Measurements from ENCODE around the gene ZNF324. TPM values are rescaled to one million over a fixed set of nuclear protein-coding genes. Genes with fewer than 3 reads are reported as not detected.

The ZNF324 gene
- total RNA-seq, 1 experiment from 2014 or later, result 11.3 TPM

DNA sequence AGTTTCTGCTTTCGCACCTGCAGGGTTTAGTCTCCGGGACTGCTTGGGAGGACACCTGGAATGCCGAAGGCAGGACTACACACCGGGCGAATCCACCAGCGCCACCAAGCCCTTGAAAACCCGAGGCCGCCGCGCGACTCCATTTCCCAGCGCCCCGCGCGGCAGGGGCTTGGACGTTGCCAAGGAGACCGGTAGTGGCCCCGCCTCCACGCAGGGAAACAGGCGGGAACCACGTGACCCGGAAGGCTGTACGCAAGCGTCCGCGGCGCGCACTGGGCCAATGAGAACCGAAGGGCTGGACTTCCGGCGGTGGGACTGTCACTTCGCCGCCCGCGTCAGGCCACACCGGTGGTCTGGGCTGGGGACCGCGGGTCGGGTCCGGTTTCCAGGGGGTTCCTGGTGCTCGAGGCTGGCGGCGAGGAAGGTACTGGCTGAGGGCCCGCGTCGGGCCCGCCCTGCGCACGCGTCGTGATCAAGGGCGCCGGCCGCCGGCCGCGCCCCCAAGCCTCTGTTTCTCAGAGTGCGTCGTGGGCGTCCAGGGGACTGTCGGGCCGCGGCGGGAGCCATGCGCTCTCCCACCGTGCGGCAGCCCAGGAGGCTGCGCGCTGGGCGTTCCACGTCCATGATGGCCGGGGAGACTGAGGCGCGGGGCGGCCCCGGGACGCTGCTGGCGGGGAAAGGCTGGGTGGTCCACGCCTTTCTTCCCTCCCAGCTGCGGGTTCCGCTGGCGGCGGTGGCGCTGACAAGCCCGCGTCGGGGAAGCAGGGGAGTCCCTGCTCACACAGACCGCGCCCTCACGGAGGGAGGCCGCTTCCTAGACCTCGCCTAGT, at the start of gene ZNF324 (continued):
- TF ChIP-seq, protein P1, sequence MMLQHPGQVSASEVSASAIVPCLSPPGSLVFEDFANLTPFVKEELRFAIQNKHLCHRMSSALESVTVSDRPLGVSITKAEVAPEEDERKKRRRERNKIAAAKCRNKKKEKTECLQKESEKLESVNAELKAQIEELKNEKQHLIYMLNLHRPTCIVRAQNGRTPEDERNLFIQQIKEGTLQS (IDR thresholded peaks at IDR 0.05), result no peak
- TF ChIP-seq CTCF (IDR thresholded peaks at IDR 0.05 in 2 of 3, conservative IDR thresholded peaks at IDR 0.05 in 1 of 3; ENCODE audit: borderline replicate concordance in 1 of 3, insufficient read depth in 1 of 3, low read depth in 2 of 3, low read length in 2 of 3), result no peak

DNA sequence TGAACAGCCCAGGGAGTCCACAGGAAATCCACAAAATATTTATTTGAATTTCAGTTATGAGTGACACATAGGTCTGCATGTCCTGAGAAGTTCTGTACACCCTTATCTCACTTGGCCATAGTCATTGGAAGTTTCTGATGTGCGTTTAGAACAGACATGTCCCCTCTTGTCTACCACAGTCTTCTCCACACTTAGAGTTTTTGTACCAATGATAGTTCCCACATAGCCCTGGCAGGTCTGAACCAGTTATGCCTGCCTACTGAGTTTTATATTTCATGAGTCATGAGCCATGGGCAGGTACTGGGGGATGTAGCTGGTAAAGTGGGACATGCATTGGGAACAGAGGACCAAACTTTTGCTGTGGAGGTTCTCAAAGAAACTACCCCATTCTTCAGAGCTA, 38.3 kb upstream of the ZNF324 start:
- Histone ChIP-seq H3K9me3 (ENCODE audit: control insufficient read depth in 1 of 2, insufficient read depth in 1 of 2, low read depth in 1 of 2, low read length in 2 of 2) (peaks cover 7 to 19% of the 10 kb centered on the region in 2 experiments; a peak in 2 of 4 replicates), H3K9me2 (ENCODE audit: insufficient read depth) (no peaks in the 10 kb centered on the region), H3K36me3 (ENCODE audit: control insufficient read depth in 1 of 2, insufficient read depth in 2 of 2, low read length in 2 of 2) (peaks cover 0 to 5% of the 10 kb centered on the region in 2 experiments; a peak in 1 of 4 replicates), H3K27ac (ENCODE audit: low read depth, low read length) (no peak overlapping the region), H3K4me2 (ENCODE audit: low read length) (no peak overlapping the region), H3K9ac (ENCODE audit: low read length) (no peak overlapping the region), H3K4me3 (replicated peaks in 1 of 2; ENCODE audit: low read depth in 1 of 2, low read length in 2 of 2) (no peak overlapping the region), H2AFZ (ENCODE audit: low read depth, low read length, poor library complexity, severe bottlenecking) (no peak overlapping the region), H3K27me3 (ENCODE audit: insufficient read depth, low read length) (no peaks in the 10 kb centered on the region), H3K4me1 (ENCODE audit: control insufficient read depth in 1 of 2, insufficient read depth in 2 of 2, low read length in 2 of 2) (no peaks in the 10 kb centered on the region), H4K20me1 (ENCODE audit: insufficient read depth) (no peaks in the 10 kb centered on the region), H3K79me2 (ENCODE audit: insufficient read depth, low read length) (no peaks in the 10 kb centered on the region)
- CTCF ChIA-PET, result no interaction called here
- RAD21 ChIA-PET (ENCODE audit: low non-redundant PET in 1 of 2, low total read pairs in 2 of 2, uncharacterized antibody in 2 of 2, unreplicated experiment in 2 of 2), result no interaction called here
- no TSS peak for BruUV-seq (replicated peaks)
- DNase-seq (ENCODE audit: low read depth, low spot score) (no peak), ATAC-seq (no peak)
- intact Hi-C loops (cut with micrococcal nuclease), result no loop called here
- TF ChIP-seq CEBPB (IDR thresholded peaks at IDR 0.05; ENCODE audit: low read depth), result no peak
- POLR2A ChIA-PET, result no interaction called here

- ChIA-PET RAD21 (ENCODE audit: low non-redundant PET in 1 of 2, low total read pairs in 2 of 2, uncharacterized antibody in 2 of 2, unreplicated experiment in 2 of 2) (no interaction called here), POLR2A (no interaction called here), CTCF (no interaction called here)
- H3K4me2 ChIP-seq (ENCODE audit: low read length), result no peak overlapping the region
- H3K36me3 ChIP-seq (ENCODE audit: control insufficient read depth in 1 of 2, insufficient read depth in 2 of 2, low read length in 2 of 2), result peaks cover 0 to 5% of the 10 kb centered on the region in 2 experiments; a peak in 1 of 4 replicates
- no peak overlapping the region for H3K4me3 ChIP-seq (replicated peaks in 1 of 2; ENCODE audit: low read depth in 1 of 2, low read length in 2 of 2)
- ATAC-seq (no peak), DNase-seq (ENCODE audit: low read depth, low spot score) (no peak)
- H3K79me2 ChIP-seq (ENCODE audit: insufficient read depth, low read length), result no peaks in the 10 kb centered on the region
- no peaks in the 10 kb centered on the region for H3K9me2 ChIP-seq (ENCODE audit: insufficient read depth)
- peaks cover 10 to 29% of the 10 kb centered on the region in 2 experiments; a peak in 2 of 4 replicates for H3K9me3 ChIP-seq (ENCODE audit: control insufficient read depth in 1 of 2, insufficient read depth in 1 of 2, low read depth in 1 of 2, low read length in 2 of 2)
- H3K27ac ChIP-seq (ENCODE audit: low read depth, low read length), result no peak overlapping the region
- intact Hi-C loops (cut with micrococcal nuclease), result no loop called here
- H2AFZ ChIP-seq (ENCODE audit: low read depth, low read length, poor library complexity, severe bottlenecking), result no peak overlapping the region
- H3K4me1 ChIP-seq (ENCODE audit: control insufficient read depth in 1 of 2, insufficient read depth in 2 of 2, low read length in 2 of 2), result no peaks in the 10 kb centered on the region
- H3K9ac ChIP-seq (ENCODE audit: low read length), result no peak overlapping the region
- BruUV-seq (replicated peaks), result no TSS peak
- H3K27me3 ChIP-seq (ENCODE audit: insufficient read depth, low read length), result no peaks in the 10 kb centered on the region
- H4K20me1 ChIP-seq (ENCODE audit: insufficient read depth), result no peaks in the 10 kb centered on the region
- TF ChIP-seq CBX3 (IDR thresholded peaks at IDR 0.05; ENCODE audit: low read depth) (no peak), EGR1 (IDR thresholded peaks at IDR 0.05; ENCODE audit: low read depth) (no peak), SP1 (IDR thresholded peaks at IDR 0.05; ENCODE audit: low read depth) (no peak), CEBPB (IDR thresholded peaks at IDR 0.05; ENCODE audit: low read depth) (no peak), YY1 (IDR thresholded peaks at IDR 0.05; ENCODE audit: extremely low read depth, insufficient replicate concordance, low read depth, low read length) (no peak), POLR2A (IDR thresholded peaks at IDR 0.05; ENCODE audit: borderline replicate concordance, extremely low read depth, insufficient read depth, insufficient read length) (no peak), JUND (IDR thresholded peaks at IDR 0.05) (no peak)
- TF ChIP-seq, protein P2, sequence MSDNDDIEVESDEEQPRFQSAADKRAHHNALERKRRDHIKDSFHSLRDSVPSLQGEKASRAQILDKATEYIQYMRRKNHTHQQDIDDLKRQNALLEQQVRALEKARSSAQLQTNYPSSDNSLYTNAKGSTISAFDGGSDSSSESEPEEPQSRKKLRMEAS (IDR thresholded peaks at IDR 0.05), result no peak
- TF ChIP-seq, protein P3, sequence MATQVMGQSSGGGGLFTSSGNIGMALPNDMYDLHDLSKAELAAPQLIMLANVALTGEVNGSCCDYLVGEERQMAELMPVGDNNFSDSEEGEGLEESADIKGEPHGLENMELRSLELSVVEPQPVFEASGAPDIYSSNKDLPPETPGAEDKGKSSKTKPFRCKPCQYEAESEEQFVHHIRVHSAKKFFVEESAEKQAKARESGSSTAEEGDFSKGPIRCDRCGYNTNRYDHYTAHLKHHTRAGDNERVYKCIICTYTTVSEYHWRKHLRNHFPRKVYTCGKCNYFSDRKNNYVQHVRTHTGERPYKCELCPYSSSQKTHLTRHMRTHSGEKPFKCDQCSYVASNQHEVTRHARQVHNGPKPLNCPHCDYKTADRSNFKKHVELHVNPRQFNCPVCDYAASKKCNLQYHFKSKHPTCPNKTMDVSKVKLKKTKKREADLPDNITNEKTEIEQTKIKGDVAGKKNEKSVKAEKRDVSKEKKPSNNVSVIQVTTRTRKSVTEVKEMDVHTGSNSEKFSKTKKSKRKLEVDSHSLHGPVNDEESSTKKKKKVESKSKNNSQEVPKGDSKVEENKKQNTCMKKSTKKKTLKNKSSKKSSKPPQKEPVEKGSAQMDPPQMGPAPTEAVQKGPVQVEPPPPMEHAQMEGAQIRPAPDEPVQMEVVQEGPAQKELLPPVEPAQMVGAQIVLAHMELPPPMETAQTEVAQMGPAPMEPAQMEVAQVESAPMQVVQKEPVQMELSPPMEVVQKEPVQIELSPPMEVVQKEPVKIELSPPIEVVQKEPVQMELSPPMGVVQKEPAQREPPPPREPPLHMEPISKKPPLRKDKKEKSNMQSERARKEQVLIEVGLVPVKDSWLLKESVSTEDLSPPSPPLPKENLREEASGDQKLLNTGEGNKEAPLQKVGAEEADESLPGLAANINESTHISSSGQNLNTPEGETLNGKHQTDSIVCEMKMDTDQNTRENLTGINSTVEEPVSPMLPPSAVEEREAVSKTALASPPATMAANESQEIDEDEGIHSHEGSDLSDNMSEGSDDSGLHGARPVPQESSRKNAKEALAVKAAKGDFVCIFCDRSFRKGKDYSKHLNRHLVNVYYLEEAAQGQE (IDR thresholded peaks at IDR 0.05; ENCODE audit: low read depth), result no peak
These were observed 37.1 kb upstream of the ZNF324 start for GRCh38 chr19:58429745-58430144.

Data from HCT116 (cell line).